Adrenal gland (tissue), 12 donors: ENCODE results near the gene SRA1. TPM values are rescaled to one million over a fixed set of nuclear protein-coding genes. Genes with fewer than 3 reads are reported as not detected.

Experiments
- DNase-seq, 7 donors: peaks; one replicate each; pipeline ENCODE4 v3.0.0-alpha.2; 2019 to 2020
- H3K27ac ChIP-seq, 5 donors: fragments of 200-600 bp; sonication (generic) in 4 of 5; 1 replicate in 3 of 5; 2 replicates in 2 of 5; pipeline versions ENCODE4 v1.5.1 to v1.8.0; 2016 to 2020; ENCODE audit warnings: mild to moderate bottlenecking in 1 of 5
- H3K27me3 ChIP-seq: fragments of 200-600 bp; 2 replicates; pipeline ENCODE4 v1.8.0; 2021
- H3K36me3 ChIP-seq, 2 donors: fragments of 200-600 bp; replicated peaks in 1 of 2; 1 replicate in 1 of 2; 2 replicates in 1 of 2; pipeline versions ENCODE4 v1.5.1 to v1.8.0; 2018 to 2022
- H3K4me1 ChIP-seq, 2 donors: fragments of 200-600 bp; replicated peaks in 1 of 2; 1 replicate in 1 of 2; 2 replicates in 1 of 2; pipeline versions ENCODE4 v1.5.1 to v1.8.0; 2018 to 2021
- H3K4me3 ChIP-seq, 4 donors: fragments of 200-600 bp; sonication (generic) in 3 of 4; one replicate each; pipeline ENCODE4 v1.5.1; 2016 to 2018
- H3K9me3 ChIP-seq, 3 donors: fragments of 200-600 bp; sonication (generic) in 1 of 3; replicated peaks in 1 of 3; 1 replicate in 2 of 3; 2 replicates in 1 of 3; pipeline versions ENCODE4 v1.5.1 to v1.8.0; 2016 to 2021
- POLR2A ChIP-seq, 2 donors: fragments of 450-650 bp; IDR thresholded peaks; one replicate each; pipeline ENCODE4 v1.6.1; 2017; ENCODE audit warnings: antibody characterized with exemption in 2 of 2, mild to moderate bottlenecking in 2 of 2, moderate library complexity in 1 of 2
- WGBS, 4 donors: extraction: QIAGEN DNeasy Blood & Tissue Kit in 2 of 4; methylation state at CpG; one replicate each; pipeline versions ENCODE4 v1.1.5 to v1.1.7; 2013 to 2017; 5-methylcytosine and 5-hydroxymethylcytosine counted together
- intact Hi-C, 2 donors: fragments of 100-400 bp; cut with DNase I; formaldehyde crosslinking; loops; one replicate each; pipeline versions ENCODE4 v1.14.1 to v1.15.0; 2022 to 2023
- polyA plus RNA-seq, 3 donors: library from polyadenylated mRNA; stranded (reverse); fragments of 200-250 nt in 2 of 3; fragments of 350-450 nt in 1 of 3; fragmentation: Illumina TruSeq in 1 of 3; extraction: RNeasy Lipid Tissue Mini Kit (QIAGEN cat#74804) in 1 of 3; gene quantifications; one replicate each; pipeline ENCODE4 v1.2.3, GENCODE V29; 2013 to 2014
- total RNA-seq, 9 donors: library from RNA; depleted of rRNA in 4 of 9; stranded (reverse); fragments of >200 nt in 4 of 9; fragments of 120-200 nt in 1 of 9; fragmentation: NEBNext Ultra II Directional in 1 of 9; extraction: Animal tissue kit (Norgen Biotek cat#: 25700) in 1 of 9; gene quantifications; one replicate each; pipeline versions ENCODE4 v1.1.0 to v1.2.4, GENCODE V29; 2013 to 2023
- TF ChIP-seq, protein P1 (sequence below), 6 experiments: fragments of 450-650 bp in 4 of 6; fragments of 200-600 bp in 2 of 6; sonication (generic) in 1 of 6; IDR thresholded peaks; 1 replicate in 5 of 6; 2 replicates in 1 of 6; pipeline versions ENCODE4 v1.5.1 to v1.8.0; 2016 to 2021; ENCODE audit warnings: antibody characterized with exemption in 6 of 6, mild to moderate bottlenecking in 2 of 6, moderate library complexity in 1 of 6
- donor health status: healthy with polysubstance abuse.
- donor health status: Bipolar disorder and iron deficiency.
- donor health status: DM: yes; HTN: yes; CAD: no.
- donor health status: DM: no; HTN: no; CAD: no.
- donor health status: DM: no; HTN: no; CAD: no.
- donor health status: DM: yes; HTN: yes; CAD: no.

Gene SRA1
- total and polyA plus RNA-seq, 12 donors = 31.3 to 156 (median 57.1) TPM

DNA sequence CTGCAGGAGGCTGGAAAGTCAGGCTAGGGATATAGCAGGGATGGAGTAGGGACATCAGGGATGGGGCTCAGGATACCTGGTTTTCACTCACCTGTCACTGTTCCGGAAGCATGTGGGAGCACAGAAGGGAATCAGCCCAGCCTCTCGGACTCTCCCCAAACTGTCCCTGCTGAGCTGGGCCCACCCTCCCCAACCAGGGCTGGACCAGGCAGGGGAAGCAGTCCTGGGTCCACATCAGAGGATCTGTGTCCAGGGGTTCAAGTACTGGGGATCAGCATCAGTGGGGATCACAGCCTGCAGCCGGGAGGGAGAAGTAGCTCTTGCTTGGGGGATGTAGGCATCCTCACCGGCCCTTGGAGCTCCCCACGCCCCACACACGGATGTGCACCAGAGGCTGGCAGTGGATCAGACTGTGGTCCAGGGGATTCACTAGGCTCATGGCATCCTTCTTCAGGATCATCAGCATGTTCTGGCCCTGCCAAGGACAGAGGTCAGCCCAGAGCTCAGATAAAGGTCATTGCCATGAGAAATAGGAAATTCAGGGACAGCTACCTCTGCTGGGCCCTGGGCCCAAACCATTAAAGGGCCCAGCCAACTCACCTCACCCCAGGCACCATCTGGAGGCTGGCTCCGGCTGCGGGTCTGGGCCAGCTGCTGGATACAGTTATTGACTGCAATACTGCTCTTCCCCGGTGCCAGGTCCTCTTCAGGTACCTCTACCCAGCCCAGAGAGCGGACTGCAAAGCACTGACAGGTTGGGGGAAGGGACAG, 4.7 kb upstream of the SRA1 start:
- H3K27ac ChIP-seq = peak overlapping the region in 3 of 5 donors; percentile 28 to 74 (median 34)
- no peak for TF ChIP-seq POLR2A (IDR thresholded peaks at IDR 0.05)
- TF ChIP-seq, protein P1, sequence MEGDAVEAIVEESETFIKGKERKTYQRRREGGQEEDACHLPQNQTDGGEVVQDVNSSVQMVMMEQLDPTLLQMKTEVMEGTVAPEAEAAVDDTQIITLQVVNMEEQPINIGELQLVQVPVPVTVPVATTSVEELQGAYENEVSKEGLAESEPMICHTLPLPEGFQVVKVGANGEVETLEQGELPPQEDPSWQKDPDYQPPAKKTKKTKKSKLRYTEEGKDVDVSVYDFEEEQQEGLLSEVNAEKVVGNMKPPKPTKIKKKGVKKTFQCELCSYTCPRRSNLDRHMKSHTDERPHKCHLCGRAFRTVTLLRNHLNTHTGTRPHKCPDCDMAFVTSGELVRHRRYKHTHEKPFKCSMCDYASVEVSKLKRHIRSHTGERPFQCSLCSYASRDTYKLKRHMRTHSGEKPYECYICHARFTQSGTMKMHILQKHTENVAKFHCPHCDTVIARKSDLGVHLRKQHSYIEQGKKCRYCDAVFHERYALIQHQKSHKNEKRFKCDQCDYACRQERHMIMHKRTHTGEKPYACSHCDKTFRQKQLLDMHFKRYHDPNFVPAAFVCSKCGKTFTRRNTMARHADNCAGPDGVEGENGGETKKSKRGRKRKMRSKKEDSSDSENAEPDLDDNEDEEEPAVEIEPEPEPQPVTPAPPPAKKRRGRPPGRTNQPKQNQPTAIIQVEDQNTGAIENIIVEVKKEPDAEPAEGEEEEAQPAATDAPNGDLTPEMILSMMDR (IDR thresholded peaks at IDR 0.05) = no peak
- WGBS, 4 donors = 73 to 95% (median 86%) methylated on average over 4 to 10 of the region's 10 CpGs
- no peaks in the 10 kb centered on the region for H3K9me3 ChIP-seq
- H3K36me3 ChIP-seq = peaks cover 0 to 17% of the 10 kb centered on the region in 2 donors
- peak in 1 of 7 donors; percentile 50 for DNase-seq
- peaks cover 29 to 47% of the 10 kb centered on the region in 2 donors for H3K4me1 ChIP-seq
- H3K27me3 ChIP-seq = no peaks in the 10 kb centered on the region
- H3K4me3 ChIP-seq = no peak overlapping the region
- intact Hi-C loops = no loop called here

DNA sequence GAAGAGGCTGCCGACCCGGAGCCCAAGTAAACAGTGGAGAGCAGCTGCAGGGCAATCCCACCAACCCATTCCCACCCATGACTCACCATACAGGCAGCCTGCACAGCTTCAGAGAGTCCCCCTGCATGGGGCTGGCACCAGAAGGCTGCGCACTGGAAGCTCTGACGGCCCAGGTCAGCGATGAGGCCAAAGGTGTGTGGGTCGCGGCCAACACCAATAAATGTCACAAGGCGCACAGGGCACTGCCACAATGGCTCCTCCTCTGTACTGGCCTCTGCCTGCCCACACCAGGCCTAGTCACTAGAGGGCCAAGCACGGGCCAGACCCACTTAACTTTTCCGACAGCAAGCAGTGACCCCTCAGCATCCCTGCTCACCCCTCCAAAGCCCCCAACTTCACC, 3.0 kb upstream of the SRA1 start:
- WGBS, 4 donors = 91 to 100% (median 94%) methylated on average over 2 to 10 of the region's 10 CpGs
- DNase-seq = peak in 1 of 7 donors; percentile 53
- TF ChIP-seq POLR2A (IDR thresholded peaks at IDR 0.05) = no peak
- TF ChIP-seq, protein P1 (IDR thresholded peaks at IDR 0.05) = no peak
- intact Hi-C loops = no loop called here
- Histone ChIP-seq H3K9me3 (no peaks in the 10 kb centered on the region), H3K4me1 (peaks cover 37 to 46% of the 10 kb centered on the region in 2 donors), H3K36me3 (peaks cover 0 to 9% of the 10 kb centered on the region in 2 donors), H3K4me3 (no peak overlapping the region), H3K27ac (no peak overlapping the region), H3K27me3 (no peaks in the 10 kb centered on the region)

DNA sequence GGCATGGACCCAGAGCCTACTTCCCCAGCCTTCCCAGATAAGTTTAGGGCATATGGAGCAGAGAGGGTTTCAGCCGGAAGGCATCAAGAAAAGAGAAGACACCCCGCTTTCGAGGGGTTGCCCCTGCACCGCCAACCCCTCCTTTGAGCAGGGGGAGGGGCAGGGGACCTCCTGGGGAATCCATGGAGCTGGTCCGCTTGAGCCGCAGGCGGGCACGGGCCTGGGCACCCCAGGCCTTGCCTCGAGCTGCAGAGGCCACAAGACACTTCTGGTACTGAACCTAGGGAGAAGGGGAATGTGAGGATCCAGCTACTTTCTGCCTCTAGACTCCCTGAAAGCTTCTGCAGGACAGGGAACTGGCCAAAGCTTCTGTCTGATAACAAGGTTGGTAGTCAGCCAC, 1.3 kb upstream of the SRA1 start:
- Histone ChIP-seq H3K27me3 (no peaks in the 10 kb centered on the region), H3K36me3 (peaks cover 0 to 9% of the 10 kb centered on the region in 2 donors), H3K9me3 (no peaks in the 10 kb centered on the region), H3K4me3 (no peak overlapping the region), H3K4me1 (peaks cover 39 to 57% of the 10 kb centered on the region in 2 donors), H3K27ac (peak overlapping the region in 2 of 5 donors; percentile 93 to 94)
- intact Hi-C loops = loop anchor here in 1 of 2 donors (5.0 kb wide), 1 partner anchor 79 kb away; the partner anchor contains the start of gene TMCO6
- 92 to 97% (median 96%) methylated on average over 5 to 9 of the region's 9 CpGs for WGBS, 4 donors
- no peak for DNase-seq
- no peak for TF ChIP-seq POLR2A (IDR thresholded peaks at IDR 0.05)
- TF ChIP-seq, protein P1 (IDR thresholded peaks at IDR 0.05) = no peak

DNA sequence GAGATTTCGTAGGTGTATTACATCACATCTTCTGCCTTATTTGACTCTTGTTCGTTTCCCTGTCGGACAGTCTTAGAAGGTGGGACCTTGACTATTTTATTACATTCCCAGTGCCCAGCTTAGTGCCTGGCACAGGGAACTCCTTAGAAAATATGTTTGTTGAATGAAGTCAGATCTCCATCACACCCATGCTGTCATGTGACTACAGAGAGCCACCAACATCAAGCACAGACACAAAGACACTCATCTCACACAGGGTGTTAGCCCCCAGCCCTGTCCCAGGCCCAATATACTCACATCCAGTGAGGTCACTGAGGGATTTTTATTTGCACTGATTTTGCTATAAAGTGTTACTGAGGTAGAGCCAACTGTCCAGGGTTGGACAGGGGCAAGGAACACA, 692 bp upstream of the SRA1 start:
- Histone ChIP-seq H3K4me1 (peaks cover 33 to 57% of the 10 kb centered on the region in 2 donors), H3K4me3 (no peak overlapping the region), H3K36me3 (peaks cover 0 to 9% of the 10 kb centered on the region in 2 donors), H3K27me3 (no peaks in the 10 kb centered on the region), H3K9me3 (no peaks in the 10 kb centered on the region), H3K27ac (peak overlapping the region; percentile 92 to 95 (median 93))
- no peak for TF ChIP-seq POLR2A (IDR thresholded peaks at IDR 0.05)
- TF ChIP-seq, protein P1 (IDR thresholded peaks at IDR 0.05) = no peak
- intact Hi-C loops = loop anchor here in 1 of 2 donors (5.0 kb wide), 1 partner anchor 79 kb away; the partner anchor contains the start of gene TMCO6
- WGBS, 4 donors = 71 to 88% (median 81%) methylated on average over 3 of the region's 3 CpGs
- DNase-seq = no peak
